GM21825 (cell line): Measurements from ENCODE around the gene SRGAP2.
"Not testable (repeated sequence)": the region's sequence is repeated elsewhere in the genome, so short reads cannot be mapped to it uniquely, and the experiment has no call there.

ENCODE experiments used
- ATAC-seq: cut with Tn5 transposase; IDR thresholded peaks from one replicate; pipeline ENCODE4 v1.9.1; 2021; ENCODE audit warnings: mild to moderate bottlenecking, moderate library complexity; ENCODE audit not compliant: unreplicated experiment

The SRGAP2 gene

DNA sequence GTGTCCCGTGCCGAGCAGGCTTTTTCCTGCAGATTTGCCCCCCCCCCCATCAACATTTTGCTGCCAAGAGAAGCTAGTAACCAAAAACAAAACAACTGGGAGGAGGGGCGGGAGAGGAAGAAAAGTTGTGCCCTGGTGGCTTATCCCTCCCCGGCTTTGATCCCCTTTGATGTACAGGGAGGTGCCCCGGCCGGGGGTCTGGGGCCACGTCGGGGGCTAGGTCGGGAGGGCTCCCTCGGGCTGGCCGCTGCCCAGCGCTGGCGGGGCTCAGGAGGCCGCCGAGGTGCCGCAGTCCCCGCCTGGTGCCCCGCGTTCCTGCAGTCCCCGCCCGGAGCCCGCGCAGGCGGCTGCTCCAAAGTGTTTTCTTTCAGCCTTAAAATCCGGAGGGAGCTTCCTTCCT lies 1.5 kb downstream of the SRGAP2 start:
- not testable (repeated sequence) for ATAC-seq

DNA sequence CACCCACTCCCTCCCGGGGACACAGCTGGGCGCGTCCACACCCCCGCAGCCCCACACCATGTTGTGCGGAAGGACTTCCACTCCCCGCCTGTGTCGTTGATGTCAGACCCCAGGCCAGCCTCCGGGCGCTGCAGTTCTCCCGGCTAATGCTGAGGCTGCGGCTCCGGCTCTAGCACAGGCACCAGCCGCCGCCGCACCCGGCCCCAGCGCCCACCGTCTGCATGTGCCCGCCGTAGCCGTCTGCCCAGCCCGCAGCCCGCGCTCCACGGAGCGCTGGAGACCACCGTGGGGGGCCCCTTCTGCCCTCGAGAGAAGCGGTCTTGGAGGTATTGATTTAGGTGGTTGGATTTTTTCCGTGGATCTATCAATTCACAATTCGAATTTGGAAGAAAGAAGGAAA lies 2.2 kb downstream of the SRGAP2 start:
- not testable (repeated sequence) for ATAC-seq

DNA sequence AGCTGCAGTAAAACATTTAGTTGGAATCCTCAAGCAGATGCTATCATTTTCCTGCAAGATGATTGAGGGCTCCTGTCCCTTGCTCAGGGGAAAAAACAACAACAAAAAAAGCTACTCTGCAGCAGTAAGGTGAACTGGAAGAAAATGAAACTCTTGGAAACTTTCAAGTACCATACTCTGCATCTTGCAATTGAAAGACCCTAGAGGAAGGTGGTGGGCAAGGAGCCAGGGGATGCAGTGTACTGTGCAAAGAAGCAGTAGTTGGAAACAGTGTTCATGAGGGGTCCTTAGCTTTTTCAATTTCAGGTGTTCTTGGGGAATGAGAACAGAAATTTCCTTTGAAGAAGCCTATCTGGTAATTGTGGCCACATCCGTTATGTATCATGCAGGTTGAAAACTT lies 7.5 kb downstream of the SRGAP2 start:
- ATAC-seq: not testable (repeated sequence)

DNA sequence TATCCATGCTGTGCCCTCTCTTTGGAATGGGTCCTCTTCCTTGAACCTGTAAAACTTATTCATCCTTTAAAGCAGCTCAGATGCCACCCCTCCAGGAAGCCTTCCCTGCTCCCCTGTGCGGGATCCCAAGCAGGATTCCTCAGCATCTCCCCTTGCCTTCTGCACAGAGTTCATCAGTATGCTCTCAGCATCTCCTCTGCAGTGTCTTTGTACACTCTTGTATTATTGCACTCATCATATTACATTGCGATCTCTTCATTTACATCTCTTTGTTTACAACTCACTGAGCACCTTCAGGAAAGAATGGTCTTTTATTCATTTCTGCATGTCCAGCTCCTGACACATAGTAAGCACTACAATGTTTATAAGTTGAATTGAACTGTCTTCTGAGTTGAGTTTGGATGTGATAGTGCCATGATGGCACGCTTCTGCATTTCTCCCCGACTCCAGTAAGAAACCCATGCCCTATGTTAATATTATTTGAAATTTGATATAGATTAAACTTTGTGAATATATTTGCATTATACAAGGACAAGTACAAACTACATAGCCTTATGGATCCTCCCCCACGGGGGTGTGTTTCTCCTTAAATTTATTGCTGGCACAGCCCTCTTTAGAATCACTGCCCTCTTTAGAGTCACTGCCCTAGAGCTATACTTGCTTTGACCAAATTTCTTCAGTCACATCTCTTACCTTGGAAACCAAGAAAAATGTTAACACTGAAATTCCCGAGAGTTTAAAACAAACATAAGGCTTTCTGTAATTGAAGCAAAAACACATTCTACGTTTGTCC lies 12.5 kb downstream of the SRGAP2 start:
- not testable (repeated sequence) for ATAC-seq

DNA sequence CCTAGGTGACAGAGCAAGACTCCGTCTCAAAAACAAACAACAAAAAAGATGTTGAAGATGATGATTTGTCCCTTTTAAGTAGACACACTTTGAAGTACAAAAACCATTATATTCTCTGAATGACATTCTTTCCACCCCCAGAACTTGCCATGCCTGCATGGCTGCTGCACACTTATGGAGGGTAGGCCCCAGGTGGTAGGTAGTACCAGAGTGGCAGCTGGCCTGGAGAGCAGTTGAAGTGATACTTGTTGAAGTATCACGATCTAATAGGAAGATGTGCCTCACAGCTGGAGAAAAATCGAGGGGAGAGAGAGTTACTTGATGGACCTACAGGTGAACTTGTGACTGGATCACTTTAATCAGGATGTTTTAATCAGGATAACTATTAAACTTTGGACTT lies 14.9 kb downstream of the SRGAP2 start:
- not testable (repeated sequence) for ATAC-seq

DNA sequence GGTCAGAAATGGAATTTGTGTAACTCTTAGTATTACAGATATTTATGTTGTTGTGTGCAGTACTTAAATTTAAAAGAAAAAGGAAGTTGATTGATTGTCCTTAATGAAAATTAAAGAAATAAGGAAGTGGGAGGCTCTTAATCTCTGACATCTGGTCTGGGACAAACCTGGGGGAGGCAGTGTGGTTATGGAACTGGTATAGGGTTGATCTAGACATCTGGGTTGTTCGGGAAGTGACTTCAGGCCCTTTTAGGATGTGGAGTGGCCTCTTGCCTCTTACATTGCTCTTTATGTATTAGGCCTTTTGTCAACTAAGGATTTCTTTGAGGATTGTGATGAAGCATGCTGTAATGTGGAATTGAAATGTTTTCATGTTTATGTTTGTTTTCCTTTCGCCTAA lies 15.4 kb downstream of the SRGAP2 start:
- ATAC-seq: not testable (repeated sequence)

DNA sequence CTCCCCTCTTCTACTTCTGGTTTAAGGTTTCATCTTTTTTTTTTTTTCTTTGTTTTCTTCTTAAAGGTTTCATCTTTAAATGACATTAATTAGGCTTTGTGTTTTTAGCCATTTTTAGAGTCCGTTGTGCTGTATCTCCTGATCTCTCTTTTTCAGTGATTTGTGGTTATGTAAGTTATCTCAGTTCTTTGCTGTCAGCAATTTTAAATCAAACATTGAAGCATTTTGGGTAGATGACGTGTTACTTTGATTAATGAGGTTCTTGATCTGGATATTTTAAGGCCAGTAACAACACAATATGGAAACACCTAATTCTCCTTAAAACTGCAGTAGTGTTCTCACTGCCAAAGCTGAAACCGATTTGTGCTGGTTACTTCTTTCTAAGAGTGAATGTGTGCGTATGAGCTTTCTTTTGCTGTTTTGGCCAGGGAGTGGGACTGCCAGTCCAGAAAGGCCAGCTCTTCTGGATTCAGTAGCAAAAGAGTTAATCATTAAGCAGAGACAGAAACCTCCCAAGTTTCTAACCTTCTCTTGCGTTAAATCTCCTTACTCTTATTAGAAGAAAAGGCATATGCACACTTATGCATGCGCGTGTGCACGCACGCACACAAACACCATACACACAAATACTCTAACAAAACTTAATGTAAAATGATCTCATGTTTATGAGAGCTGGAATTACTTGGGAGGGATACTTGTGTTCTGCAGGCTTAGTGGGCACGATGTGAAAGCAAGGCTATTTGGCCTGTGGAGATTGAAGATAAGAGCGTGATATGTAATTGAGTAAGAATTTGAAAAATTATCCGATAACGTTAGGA lies 16.4 kb downstream of the SRGAP2 start:
- not testable (repeated sequence) for ATAC-seq

DNA sequence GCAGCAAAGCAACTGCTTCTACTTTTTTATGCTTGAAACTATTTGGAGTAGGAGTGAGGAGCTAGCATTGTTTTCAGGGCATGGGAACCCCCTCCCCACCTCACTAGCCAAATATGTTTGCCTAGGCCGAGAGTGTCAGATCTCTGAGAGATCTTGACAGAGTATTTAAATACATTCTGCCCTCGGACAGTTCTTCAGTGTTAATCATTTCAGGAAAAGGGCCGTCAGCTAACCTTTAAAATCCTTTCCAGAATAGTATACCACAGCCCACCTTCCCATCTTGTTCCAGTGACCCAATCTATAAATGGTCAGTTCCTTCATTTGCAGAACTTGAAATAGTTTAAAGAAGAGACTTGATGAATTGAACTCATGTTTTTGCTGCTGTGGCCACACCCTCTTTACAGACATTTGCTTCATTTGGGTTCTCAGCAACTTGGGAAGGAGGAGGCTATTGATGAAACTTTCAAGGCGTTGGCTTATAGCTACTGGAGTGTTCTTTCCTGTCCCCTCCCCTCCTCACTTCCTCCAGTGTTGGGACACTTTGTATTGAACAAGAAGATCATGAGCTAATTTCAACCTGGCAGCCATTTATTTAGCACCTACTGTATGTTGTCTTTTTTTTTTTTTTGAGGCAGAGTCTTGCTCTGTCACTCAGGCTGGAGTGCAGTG lies 17.1 kb downstream of the SRGAP2 start:
- ATAC-seq: not testable (repeated sequence)

DNA sequence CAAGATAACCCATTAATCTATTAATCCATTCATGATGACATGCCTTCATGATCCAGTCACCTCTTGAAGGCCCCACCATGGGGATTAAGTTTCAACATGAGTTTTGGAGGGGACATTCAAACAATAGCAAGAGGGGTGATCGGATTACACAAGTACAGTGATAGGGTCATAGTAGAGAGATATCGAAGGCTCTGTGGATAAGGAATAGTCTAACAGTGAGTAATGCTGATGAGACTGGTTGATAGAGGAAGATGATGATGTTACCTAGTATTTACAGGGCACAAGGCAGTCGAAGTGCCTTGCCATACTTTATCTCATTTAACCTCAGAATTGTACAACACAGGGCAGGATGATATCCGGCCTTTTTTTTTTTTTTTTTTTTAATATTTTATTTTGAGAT lies 18.2 kb downstream of the SRGAP2 start:
- ATAC-seq: not testable (repeated sequence)

DNA sequence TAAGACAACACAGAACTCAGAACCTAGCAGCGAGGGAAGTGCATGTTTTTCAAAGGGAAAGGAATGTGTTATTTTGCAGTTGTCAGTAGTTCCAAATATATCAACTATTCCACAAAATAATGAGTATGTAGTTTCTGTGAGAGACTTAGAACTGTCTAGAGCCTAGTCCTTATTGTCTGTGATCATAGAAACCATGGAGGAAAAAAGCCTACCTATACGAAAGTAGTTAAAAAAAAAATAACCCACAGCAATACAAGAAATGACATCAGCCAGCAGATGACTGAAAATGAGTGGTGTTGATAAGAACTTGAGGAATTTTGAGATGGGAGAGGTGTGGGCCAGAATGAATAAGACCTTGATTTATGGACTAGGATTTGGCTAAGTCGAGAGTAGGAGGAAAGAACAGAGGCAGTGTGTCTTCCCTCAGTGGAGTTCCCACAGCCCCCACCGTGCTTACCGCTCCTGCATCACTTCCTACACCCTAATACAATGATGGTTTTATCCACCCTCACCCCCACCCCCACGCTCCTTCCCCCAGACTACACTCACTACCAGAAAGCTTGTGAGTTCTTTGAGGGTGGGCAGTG lies 20.9 kb downstream of the SRGAP2 start:
- ATAC-seq: not testable (repeated sequence)

DNA sequence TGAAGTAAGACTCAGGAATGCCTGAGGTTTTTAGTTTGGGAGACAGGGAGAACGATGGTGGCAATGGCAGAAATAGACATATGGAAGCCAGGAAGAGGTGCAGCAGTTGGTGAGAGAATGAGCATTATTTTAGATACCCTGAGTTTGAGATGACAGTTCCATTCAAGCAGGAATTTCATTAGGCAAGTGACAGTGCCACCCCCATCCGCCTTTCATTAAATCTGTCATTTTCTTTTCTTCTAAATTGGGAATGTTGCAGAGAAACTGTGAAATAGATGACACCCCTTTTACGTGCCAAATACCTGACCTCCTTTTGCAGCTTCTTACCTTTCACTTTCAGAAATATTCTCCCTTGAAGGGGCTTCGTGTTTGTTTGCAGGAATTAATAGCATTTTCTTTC lies 22.0 kb downstream of the SRGAP2 start:
- ATAC-seq: not testable (repeated sequence)

DNA sequence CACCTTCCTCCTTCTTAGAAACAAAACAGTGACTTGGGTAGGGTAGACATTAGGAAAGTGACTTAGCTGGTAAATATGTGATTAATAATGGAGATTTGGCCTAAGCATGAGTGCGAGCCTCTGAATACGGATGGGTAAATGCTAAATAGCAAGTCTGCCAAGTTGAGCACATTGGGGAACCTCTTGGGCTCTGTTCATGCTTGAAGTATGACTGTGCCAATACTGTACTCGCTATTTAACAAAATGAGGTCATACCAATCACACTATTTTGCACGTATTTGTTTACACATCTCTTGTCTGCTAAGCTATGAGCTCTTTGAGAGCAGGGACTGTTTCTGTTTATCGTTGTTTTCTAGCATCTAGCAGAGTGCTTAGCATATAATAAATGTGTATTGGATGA lies 23.5 kb downstream of the SRGAP2 start:
- ATAC-seq: not testable (repeated sequence)

DNA sequence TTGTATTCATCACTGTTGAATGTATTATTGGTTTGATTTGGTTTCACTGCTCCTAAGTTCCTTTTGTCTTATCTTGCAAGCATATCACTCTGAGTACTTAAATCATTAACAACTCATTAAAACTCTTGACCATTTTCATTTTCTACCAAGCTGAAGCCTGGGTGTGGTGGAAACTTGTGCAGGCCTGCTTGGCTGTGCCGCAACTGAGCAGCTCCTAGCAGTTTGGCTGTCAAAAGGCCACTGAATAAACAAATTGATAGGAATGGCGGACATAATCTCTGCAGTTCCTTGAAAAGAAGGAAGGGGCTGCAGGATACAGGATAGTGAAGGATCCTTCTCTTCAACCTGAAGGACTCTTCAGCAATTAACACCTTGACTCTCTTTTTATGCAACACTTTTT lies 25.9 kb downstream of the SRGAP2 start:
- not testable (repeated sequence) for ATAC-seq

DNA sequence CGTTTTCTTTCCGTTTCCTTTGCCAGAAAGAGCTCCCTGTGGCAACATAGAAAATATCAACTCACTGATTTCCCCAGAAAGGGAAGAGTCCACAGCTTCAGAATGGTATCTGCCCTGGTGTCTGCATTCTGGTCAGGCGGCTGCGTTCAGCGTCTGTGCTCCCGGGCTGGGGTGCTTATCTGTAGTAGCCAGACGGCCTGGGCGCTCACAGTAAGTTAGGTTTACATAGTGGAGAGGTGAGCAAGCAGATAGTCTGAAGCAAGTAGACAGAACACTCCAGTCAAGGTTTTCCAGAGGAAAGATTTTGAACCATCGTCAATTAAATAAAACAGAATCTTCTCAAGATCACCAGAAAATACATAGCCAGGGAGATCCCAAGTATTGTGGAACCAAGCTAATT lies 28.6 kb downstream of the SRGAP2 start:
- not testable (repeated sequence) for ATAC-seq

DNA sequence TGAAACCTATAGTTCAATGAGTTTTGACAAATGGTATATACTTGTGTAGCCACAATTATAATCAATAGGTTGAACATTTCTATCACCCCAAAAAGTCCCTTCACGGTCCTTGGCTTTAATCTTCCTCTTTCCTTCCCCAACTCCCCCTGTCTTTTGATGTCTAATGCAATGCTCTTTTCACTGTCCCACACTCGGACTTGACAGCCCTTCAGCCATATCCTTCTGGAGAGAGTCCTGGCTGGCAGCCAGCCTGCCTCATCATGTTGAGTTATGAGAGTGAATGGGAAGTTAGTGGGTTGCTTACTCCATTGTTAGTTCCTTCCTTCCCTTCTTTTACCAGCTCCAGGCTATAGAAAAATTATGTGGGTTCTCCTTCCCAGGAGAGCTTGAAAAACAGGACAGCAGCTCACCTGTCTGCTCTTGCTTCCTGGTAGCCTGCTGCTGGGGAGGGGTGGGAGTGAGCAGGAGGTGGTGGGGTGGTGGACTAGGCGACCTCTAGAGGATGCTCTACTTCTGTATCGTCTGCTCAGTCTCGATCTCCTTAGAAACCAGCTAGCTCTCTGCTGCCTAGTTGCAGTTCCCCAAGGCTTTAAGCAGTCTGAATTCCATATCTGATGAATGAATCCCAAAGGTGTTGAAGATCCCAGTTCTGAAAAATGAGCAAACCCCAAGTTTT lies 29.8 kb downstream of the SRGAP2 start:
- ATAC-seq: not testable (repeated sequence)

DNA sequence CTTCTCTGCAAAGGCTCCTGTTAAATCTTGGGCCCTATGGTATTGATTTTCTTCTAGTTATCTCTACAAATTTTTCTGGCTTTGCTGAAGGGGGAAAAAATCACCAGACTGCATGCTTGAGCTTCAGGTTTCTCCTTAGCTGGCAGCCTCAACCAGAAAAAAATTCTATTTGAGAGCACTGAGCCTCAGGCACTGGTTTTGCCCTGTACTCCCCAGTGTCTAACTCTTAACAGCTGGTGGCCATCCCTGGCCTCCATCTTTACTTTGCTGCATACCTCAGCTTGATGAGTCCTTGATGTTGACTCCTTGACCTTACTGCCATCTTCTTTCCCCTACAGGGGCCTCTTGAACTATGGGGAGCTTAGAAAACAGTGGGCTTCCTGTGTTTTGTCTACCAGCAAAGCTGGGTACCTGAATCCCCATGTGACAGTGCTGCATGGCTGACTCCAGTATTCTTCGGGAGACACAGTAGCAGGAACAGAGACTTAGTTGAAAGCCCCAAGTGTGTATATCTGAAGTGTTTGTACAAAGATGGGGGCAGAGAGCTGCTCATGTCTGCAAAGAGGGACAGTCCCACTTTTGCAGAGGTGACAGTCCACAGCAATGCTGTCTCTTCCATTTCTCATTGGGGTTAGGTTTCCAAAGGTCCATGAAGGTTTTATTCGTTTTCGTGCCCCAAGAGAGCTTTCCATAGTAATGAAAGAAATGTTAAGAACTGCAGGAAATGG lies 31.0 kb downstream of the SRGAP2 start:
- ATAC-seq: not testable (repeated sequence)

DNA sequence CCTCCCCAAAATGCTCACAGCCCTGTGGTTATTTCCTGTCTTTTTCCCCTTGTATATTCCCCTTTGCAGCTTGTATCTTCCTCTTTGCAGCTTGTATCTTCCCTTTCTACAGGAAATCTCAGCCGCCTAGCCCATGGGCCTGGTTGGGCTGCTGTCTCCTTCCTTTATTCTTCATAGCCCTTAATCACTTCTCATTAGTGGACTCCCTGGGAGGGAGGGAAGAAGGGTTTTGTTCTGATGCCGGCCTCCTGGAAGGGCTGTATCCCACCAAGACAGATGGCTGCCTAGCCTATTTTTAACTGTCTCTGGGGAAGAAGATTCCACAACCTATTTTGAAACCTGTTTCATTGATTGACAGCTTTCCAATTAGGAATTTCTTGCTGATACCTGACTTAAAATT lies 31.8 kb downstream of the SRGAP2 start:
- not testable (repeated sequence) for ATAC-seq

DNA sequence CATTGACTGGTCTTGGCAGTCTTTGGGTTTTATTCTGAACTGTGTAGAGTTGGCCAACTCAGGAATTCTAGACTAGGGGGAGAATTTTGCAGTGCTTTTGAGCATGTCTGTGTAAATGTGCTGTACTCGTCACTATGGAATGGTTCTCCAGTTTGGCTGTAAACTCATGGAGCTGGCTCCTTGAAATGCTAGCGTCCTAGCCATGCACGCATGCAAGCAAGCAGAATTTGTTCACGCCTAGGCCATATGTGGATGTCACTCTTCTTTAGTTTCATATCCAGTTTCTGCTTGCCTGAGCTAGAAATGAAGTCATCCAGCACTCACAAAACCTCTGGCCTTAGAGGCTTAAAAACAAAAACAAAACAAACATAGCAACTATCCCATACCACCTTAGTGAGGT lies 36.9 kb downstream of the SRGAP2 start:
- ATAC-seq: not testable (repeated sequence)

DNA sequence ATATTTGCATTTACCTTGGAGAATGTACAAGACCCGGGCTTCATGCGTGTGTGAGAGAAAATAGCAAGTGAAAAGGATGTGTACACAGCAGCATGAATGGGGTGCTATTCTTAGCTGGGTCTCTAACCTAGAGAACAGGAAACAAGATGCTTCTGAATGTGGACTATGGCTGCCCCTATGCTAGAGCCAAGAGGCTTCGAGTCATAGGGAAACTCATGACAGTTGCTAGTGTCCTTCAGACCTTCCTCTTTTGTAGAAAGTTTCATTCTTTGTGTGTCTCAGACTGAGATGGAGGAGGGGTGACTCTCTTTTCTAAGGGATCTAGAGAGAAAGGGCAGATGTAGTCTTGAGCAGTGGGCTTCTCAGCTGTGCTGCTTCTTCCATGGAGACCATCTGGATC lies 40.0 kb downstream of the SRGAP2 start:
- peak; percentile 97 for ATAC-seq

DNA sequence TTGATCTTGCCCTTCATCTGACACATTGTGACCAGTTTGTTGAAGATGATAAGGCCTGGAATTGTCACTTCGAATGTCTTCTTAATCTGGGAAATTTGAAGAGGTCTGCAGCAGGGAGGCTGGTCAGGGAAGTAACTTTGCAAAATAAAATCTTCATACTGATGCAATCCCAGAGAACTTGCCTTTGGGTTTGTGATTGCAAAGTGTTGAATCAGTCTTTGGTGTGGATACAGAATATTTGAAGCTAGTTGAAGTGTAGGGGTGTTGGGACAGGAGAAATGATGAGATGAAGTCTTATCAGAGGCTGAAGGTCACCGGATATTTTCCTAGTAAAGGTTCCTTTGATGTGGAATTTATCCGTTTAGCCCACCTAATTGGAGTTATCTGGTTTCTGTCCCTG lies 42.1 kb downstream of the SRGAP2 start:
- not testable (repeated sequence) for ATAC-seq
